ENCODE measurements around the gene RANBP17.

GRCh38 chr5:170846846-170847245, 15.0 kb upstream of the RANBP17 start:
- TF ChIP-seq CTCF (conservative IDR thresholded peaks at IDR 0.05; ENCODE audit: low read depth, low read length) (no peak), EZH2 (IDR thresholded peaks at IDR 0.05; ENCODE audit: low read length, unreplicated experiment) (no peak)
